HCT116 (cell line): ENCODE data around the gene XYLT1.

Source experiments
- CTCF ChIP-seq, 3 experiments: fragments of 200-600 bp in 1 of 3; sonication (generic) in 1 of 3; IDR thresholded peaks in 2 of 3; conservative IDR thresholded peaks in 1 of 3; 2 replicates each; pipeline ENCODE4 v1.5.1; 2012 to 2017; ENCODE audit warnings: low read depth in 2 of 3, low read length in 2 of 3, antibody characterized with exemption in 1 of 3, borderline replicate concordance in 1 of 3, control low read depth in 1 of 3, mild to moderate bottlenecking in 1 of 3, mixed read lengths in 1 of 3, mixed run types in 1 of 3, moderate library complexity in 1 of 3; ENCODE audit not compliant: insufficient read depth in 1 of 3
- EGR1 ChIP-seq: IDR thresholded peaks from 2 replicates; pipeline ENCODE4 v1.6.1; 2012; ENCODE audit warnings: low read depth
- ELF1 ChIP-seq: IDR thresholded peaks from 2 replicates; pipeline ENCODE4 v1.6.1; 2012; ENCODE audit warnings: low read depth, borderline replicate concordance
- EZH2 ChIP-seq: fragments of 200-600 bp; sonication (generic); IDR thresholded peaks from 2 replicates; pipeline ENCODE4 v1.6.1; 2017; ENCODE audit warnings: antibody characterized with exemption, mixed run types
- EZH2phosphoT487 ChIP-seq: fragments of 200-600 bp; IDR thresholded peaks from 2 replicates; pipeline ENCODE4 v1.6.1; 2018; ENCODE audit warnings: antibody characterized with exemption, borderline replicate concordance
- POLR2A ChIP-seq: IDR thresholded peaks from 2 replicates; pipeline ENCODE4 v1.7.0; 2011; ENCODE audit warnings: borderline replicate concordance; ENCODE audit not compliant: insufficient read depth, insufficient read length; ENCODE audit errors: extremely low read depth
- POLR2AphosphoS5 ChIP-seq: IDR thresholded peaks from 2 replicates; pipeline ENCODE4 v1.6.1; 2011; ENCODE audit warnings: mild to moderate bottlenecking, low read depth, low read length, moderate library complexity
- RAD21 ChIP-seq: IDR thresholded peaks from 2 replicates; pipeline ENCODE4 v1.6.1; 2012; ENCODE audit warnings: low read depth, mild to moderate bottlenecking
- SIN3A ChIP-seq: IDR thresholded peaks from 2 replicates; pipeline ENCODE4 v1.6.1; 2012; ENCODE audit warnings: low read depth
- SP1 ChIP-seq: IDR thresholded peaks from 2 replicates; pipeline ENCODE4 v1.6.1; 2012; ENCODE audit warnings: low read depth
- SRF ChIP-seq: IDR thresholded peaks from 2 replicates; pipeline ENCODE4 v1.6.1; 2012; ENCODE audit warnings: low read depth
- ZNF274 ChIP-seq: fragments of 200-500 bp; sonication (Bioruptor generic); IDR thresholded peaks from 2 replicates; pipeline ENCODE4 v1.6.1; 2014; ENCODE audit warnings: mild to moderate bottlenecking, low read depth, low read length, inconsistent platforms
- TF ChIP-seq, protein P1 (sequence below): IDR thresholded peaks from 2 replicates; pipeline ENCODE4 v1.6.1; 2012; ENCODE audit warnings: low read depth
- TF ChIP-seq, protein P2 (sequence below): IDR thresholded peaks from 2 replicates; pipeline ENCODE4 v1.6.1; 2012

- TF ChIP-seq, protein P1, sequence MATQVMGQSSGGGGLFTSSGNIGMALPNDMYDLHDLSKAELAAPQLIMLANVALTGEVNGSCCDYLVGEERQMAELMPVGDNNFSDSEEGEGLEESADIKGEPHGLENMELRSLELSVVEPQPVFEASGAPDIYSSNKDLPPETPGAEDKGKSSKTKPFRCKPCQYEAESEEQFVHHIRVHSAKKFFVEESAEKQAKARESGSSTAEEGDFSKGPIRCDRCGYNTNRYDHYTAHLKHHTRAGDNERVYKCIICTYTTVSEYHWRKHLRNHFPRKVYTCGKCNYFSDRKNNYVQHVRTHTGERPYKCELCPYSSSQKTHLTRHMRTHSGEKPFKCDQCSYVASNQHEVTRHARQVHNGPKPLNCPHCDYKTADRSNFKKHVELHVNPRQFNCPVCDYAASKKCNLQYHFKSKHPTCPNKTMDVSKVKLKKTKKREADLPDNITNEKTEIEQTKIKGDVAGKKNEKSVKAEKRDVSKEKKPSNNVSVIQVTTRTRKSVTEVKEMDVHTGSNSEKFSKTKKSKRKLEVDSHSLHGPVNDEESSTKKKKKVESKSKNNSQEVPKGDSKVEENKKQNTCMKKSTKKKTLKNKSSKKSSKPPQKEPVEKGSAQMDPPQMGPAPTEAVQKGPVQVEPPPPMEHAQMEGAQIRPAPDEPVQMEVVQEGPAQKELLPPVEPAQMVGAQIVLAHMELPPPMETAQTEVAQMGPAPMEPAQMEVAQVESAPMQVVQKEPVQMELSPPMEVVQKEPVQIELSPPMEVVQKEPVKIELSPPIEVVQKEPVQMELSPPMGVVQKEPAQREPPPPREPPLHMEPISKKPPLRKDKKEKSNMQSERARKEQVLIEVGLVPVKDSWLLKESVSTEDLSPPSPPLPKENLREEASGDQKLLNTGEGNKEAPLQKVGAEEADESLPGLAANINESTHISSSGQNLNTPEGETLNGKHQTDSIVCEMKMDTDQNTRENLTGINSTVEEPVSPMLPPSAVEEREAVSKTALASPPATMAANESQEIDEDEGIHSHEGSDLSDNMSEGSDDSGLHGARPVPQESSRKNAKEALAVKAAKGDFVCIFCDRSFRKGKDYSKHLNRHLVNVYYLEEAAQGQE, result no peak
- no peak for TF ChIP-seq CTCF (IDR thresholded peaks at IDR 0.05 in 2 of 3, conservative IDR thresholded peaks at IDR 0.05 in 1 of 3; ENCODE audit: borderline replicate concordance in 1 of 3, insufficient read depth in 1 of 3, low read depth in 2 of 3, low read length in 2 of 3)
- no peak for TF ChIP-seq EZH2
- no peak for TF ChIP-seq EZH2phosphoT487
- no peak for TF ChIP-seq POLR2A
- no peak for TF ChIP-seq SIN3A
- TF ChIP-seq RAD21, result no peak
- TF ChIP-seq EGR1, result no peak
- TF ChIP-seq ELF1, result no peak
- no peak for TF ChIP-seq SRF
- no peak for TF ChIP-seq POLR2AphosphoS5
- TF ChIP-seq, protein P2, sequence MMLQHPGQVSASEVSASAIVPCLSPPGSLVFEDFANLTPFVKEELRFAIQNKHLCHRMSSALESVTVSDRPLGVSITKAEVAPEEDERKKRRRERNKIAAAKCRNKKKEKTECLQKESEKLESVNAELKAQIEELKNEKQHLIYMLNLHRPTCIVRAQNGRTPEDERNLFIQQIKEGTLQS, result no peak
- TF ChIP-seq SP1, result no peak
- TF ChIP-seq ZNF274, result no peak
Observed at GRCh38 chr16:17283016-17283415, 187.7 kb downstream of the XYLT1 start.
